Endothelial cell of hepatic sinusoid (primary cell): Measurements from ENCODE around the gene RAP2C.

Experiments used
- in situ Hi-C: cut with HindIII; loops from 2 replicates; pipeline ENCODE4 v1.10.0; 2017; ENCODE audit warnings: low sequenced_read_pairs

The RAP2C gene

DNA sequence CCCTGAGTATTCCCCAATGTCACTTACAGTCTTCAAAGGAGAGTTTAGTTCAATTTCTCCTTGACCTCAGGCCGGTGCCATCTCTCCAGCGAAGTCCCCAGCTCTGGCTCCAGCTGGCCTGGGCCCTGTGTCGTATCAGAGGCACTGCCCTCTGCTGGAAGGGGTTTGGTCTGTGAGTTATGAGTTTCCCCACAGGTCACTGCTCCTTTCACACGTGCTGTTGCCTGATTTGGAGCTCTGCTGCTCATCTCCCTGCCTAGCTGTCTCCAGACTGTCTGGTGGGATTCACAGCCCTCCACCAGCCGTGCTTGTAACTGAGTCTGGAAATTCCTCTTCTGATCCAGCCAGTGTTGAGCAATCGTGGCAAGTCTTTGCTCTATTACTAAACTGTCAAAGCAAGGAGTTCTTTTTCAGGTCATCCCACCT is at the start of gene RAP2C:
Gene RAP2C, minus strand, starts transcription at position 105 of the 426 bp plus-strand sequence. CDS start 2,179 bp downstream, outside the sequence.
- in situ Hi-C loops: no loop called here

DNA sequence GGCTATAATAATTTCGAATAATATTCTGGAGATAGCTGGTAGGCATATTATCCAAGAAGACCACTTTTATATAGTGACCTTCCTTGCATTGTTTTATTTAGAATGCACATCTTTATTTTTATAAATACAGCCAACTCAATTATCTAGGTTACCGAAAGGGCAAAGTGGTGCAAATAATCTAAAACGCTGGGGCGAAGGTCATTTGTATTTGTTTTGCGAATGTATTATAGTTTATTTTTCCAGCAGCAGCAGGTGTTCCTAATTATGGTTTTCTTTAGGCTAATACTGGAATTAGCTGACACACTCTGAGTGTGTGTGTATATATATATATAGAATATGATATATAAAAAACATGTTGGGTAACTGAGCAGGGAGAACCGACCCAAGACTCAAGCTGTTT is 48.1 kb upstream of the RAP2C start:
- in situ Hi-C loops: no loop called here

- in situ Hi-C loops: no loop called here
Observed at GRCh38 chrX:132266583-132267355, 47.5 kb upstream of the RAP2C start.

GRCh38 chrX:132263127-132263526 is 43.9 kb upstream of the RAP2C start:
- in situ Hi-C loops: no loop called here

DNA sequence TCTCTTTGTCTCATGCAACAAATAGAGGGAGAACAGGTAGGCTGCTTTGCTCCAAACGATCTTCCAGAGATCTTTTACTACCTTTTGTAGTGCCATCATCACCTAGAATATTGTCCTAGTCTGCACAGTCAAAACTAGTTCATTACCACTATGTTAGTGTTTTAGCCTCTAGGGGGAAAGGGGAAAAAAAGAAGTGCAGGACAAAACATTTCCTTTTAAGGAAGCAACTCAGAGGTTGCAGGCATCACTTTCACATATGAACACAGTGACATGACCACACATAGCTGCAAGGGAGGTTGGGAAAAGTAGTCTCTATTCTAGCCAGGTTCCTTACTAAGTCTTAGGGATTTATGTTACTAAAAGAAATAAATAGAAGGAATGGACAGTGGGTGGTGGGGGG is 39.3 kb upstream of the RAP2C start:
- in situ Hi-C loops: no loop called here

GRCh38 chrX:132257116-132257515 is 37.9 kb upstream of the RAP2C start:
- in situ Hi-C loops: no loop called here

GRCh38 chrX:132236121-132236520 is 16.9 kb upstream of the RAP2C start:
- in situ Hi-C loops: no loop called here

- in situ Hi-C loops: no loop called here
Observed at GRCh38 chrX:132235488-132235887, 16.2 kb upstream of the RAP2C start.

DNA sequence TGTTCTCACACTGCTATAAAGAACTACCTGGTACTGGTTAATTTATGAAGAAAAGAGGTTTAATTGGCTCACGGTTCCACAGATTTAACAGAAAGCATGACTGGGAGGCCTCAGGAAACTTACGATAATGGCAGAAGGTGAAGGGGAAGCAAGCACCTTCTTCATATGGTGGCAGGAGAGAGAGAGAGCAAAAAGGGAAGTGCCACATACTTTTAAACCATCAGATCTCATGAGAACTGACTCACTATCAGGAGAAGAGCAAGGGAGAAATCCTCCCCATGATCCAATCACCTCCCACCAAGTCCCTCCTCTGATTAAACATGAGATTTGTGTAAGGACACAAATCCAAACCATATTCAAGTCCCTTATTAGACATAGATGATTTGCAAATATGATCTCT is 12.3 kb upstream of the RAP2C start:
- in situ Hi-C loops: no loop called here

DNA sequence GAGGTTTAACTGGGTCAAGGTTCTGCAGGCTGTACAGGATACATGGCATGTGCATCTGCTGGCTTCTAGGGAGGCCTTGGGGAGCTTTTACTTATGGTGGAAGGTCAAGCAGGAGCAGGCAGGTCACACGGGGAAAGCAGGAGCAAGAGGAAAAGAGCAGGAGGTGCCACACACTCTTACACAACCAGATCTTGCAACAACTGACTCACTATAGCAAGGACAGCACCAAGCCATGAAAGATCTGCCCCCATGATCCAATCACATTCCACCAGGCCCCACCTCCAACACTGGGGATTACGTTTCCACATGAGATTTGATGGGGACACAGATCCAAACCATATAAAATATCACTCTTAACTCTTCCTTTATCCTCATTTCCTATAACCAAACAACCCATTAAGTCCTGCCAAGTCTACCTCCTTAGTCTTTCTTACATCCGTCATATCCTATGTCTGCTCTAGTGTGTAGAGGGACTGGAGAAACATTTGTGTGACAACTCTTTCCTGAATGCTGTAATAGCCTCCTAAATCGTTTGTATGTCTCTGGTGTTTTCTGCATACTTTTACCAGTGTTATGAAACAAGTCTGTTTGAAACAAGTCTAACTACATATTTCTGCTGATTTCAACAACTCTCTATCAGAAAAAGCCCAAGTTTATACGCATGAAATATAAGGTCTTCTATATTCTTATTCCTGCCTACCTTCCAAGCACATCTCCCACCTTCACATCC is 8.3 kb upstream of the RAP2C start:
- in situ Hi-C loops: no loop called here

- in situ Hi-C loops: no loop called here
Observed at GRCh38 chrX:132226169-132226568, 6.9 kb upstream of the RAP2C start.

DNA sequence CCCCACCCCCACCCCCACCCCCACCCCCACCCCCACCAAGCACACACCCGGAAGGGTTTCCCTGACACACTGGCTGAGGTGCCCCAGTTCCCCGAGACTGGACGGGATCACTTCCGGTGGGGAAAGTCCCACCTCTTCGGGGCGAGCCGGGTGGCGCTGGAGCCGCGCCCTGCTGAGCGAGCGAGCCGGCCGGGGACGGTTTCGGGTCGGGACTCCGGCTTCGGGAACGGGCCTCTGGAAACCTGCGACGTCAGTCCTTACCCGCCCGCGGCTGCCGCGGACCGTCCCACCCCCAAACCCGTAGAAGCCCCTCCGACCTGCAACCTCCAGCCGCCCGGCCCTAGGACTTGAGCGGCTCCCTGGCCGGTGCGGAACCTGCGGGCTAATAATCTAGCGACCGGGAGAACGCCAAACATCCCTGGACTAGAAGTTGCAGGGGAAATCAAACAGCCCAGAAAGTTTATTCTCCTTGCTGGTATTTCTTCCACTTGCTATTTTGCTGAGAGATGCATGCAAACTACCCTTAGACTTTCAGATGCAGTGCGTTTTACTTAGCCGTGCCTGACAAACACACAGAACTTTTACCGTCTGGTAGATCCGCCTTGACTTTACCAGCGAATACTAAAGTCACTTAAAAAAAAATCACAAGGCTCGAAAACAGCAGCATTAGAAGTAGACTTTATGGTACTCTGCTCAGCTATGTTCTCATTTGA is 991 bp downstream of the RAP2C start:
- in situ Hi-C loops: no loop called here

- in situ Hi-C loops: no loop called here
Observed at GRCh38 chrX:132217203-132218073, 1.8 kb downstream of the RAP2C start.

DNA sequence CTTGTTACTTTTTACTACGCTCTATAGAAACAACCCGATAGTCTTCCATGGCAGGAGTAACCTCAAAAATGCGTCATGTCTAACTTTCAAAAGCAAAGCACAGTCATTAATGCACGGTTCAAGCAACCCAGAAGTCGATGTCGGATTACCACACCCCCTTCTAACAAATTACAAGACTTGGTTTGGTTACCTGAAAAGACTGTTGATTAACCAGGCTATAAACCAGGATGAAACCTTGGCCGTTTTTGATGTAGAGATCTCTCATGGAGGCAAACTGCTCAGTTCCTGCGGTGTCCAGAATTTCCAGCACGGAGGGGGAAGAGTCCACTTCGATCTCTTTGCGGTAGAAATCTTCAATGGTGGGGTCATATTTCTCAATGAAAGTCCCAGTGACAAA is 2.4 kb downstream of the RAP2C start:
- in situ Hi-C loops: no loop called here

DNA sequence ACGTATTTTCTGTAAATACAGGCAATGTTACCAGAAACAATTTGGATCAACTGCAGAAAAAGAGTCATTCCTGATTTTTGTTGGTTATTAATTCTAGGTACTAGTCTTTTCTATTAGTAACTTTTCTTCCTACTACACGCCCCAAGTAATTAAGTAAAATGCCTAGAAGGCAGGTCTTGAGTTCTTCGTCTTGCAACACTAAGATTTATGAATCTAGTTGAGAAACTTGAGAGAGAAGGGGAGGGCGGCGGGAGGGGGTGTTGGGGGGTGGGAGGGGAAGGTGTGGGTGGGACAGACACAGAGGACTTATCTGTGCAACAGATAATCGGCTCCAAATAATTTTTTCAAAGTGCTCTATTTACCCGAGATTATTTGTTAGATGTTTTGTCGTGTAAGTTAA is 3.0 kb downstream of the RAP2C start:
- in situ Hi-C loops: no loop called here

DNA sequence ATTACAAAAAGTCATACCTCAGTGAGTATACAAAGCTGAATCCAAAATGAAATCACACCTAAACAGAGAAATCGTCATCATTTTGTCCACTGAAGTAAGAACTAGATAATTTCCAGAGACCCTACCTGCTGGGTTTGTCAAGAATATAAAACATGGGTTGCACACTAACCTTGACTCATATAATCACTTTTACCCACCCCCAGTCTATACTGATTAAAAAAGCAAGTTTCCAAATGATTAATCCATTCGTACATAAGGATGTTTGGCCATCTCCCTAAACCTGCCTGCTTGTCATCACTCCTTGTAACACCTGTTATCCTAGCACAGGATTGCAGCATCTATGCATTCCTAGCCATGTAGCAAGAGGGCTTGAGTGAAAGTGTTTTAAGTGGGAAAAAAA is 4.7 kb downstream of the RAP2C start:
- in situ Hi-C loops: no loop called here

- in situ Hi-C loops: no loop called here
Observed at GRCh38 chrX:132209527-132209926, 9.7 kb downstream of the RAP2C start.

DNA sequence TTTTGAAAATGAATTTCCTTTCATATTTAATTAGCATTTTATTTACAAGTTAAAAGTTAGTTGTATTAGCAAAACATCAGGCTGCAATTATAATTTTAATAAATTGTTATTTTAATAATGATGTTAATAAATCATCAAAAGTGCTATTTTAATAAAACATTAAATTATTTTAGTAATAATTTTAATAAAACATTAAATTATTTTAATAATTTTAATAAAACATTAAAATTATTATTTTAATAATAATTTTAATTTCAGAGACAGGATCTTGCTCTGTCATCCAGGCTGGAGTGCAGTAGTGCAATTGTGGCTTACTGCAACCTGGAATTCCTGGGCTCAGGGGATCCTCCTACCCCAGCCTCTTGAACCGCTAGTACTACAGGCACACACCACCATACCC is 10.8 kb downstream of the RAP2C start:
- in situ Hi-C loops: no loop called here

- in situ Hi-C loops: no loop called here
Observed at GRCh38 chrX:132207996-132208395, 11.3 kb downstream of the RAP2C start.

DNA sequence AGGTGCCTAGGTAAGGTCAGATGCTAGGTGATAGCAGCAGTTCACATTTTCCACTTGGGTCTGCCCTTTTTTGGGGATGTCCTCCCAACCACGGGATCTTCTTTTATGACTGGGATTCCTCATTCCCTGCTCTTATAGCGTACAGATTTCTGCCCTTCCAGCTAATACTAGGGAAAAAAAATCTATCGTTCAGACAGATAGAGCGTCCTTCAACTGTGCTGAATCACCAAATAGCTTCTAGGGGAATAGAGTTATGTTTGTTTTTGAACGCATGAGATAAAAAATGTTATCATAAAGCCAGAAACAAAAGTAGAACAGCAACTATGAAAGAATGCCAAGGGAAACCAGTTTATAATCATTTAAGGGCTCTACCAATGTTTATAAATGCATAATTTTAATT is 13.0 kb downstream of the RAP2C start:
- in situ Hi-C loops: no loop called here

GRCh38 chrX:132204629-132205028 is 14.6 kb downstream of the RAP2C start:
- in situ Hi-C loops: no loop called here
